GM18870 (cell line): ENCODE data around the gene MFSD1.

Source experiments
- ATAC-seq: cut with Tn5 transposase; IDR thresholded peaks from one replicate; pipeline ENCODE4 v1.9.1; 2021; ENCODE audit warnings: moderate library complexity; ENCODE audit not compliant: unreplicated experiment

MFSD1 gene

DNA sequence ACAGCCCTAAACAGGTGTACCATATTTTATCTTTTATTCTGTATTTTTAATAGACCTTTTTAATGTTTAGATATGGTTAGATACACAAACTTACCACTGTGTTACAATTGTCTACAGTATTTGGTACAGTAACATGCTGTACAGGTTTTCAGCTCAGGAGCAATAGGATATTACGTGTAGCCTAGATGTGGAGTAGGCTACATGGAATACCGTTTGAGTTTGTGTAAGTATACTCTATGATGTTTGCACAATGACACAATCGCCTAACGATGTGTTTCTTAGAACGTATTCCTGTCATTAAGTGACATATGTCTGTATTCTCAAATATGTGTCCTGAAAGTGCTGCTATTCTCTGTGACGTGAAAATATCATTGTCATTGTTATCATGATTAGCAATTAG lies 62.6 kb downstream of the MFSD1 start:
- no peak for ATAC-seq

DNA sequence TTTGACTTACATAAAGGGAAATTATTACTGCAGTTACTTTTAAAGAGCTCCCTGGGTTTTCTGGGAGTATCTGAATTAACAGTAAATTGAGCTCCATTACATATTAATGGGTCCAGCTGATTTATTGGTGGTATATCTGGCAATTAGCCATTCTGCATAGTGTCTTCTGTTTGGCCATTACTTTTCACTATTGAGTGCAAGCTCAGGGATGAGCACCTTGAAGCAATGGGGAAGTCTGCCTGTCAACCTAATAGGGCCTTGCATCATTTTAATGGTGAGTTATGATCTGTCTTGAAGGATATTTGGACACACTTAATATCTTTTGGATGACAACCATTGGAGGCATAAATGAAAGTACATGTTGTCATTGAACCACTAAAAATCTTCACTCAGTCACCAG lies 73.8 kb downstream of the MFSD1 start:
- no peak for ATAC-seq
